ENCODE measurements around the gene PTGER1.
A peak's percentile ranks its signal among the peaks of the same experiment; 100 is the strongest.

PTGER1 gene

DNA sequence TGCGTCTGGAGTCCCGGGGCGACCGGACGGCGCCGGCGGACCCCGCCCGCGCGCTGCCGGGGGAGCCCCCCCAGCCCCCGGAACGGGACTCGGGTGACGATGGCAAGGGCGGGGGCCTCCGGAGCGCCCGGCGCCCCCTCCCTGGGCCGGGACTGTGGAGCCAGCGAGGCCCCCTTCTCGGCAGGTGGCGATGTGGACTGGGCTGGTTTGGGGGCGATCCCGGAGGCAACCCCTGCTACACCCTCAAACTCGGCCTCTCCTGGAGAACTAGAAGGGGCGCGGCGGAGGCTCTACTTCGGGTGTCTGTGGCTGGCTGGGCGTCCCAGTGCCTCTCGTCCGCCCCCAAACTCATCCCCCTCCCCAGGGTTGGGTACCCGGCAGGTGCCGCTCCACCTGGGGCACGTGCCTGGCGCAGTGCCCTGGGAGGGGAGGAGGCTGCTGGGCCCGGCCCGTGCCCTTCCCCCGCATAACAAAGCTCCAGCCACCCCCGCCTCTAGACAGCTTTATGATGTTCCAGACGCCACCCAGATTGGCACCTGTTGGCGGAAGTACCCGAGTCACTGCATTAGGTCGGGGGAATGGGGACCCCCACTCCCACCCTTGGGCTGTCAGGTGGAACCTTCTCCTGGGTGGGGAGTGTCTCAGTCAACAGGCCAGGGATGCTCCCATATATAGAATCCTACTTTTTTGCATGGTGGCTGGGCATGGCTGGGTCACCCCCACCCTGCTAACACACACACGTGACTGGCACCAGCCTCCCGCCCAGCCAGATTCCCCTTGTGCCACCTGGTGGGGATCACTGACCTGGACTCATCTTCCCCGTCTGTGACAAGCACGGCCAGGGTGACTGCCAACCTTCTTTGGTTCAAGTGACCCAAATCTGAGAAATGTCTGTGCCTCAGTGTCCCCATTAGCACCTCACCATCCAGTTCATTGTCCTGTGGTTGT is 41.3 kb downstream of the PTGER1 start:
- Histone ChIP-seq H3K9ac (peak overlapping the region; percentile 87), H3K27ac (peak overlapping the region; percentile 87), H4K20me1 (peaks cover 35% of the 10 kb centered on the region), H3K36me3 (peaks cover 29% of the 10 kb centered on the region), H3K4me3 (peak overlapping the region; percentile 88), H3K9me3 (no peaks in the 10 kb centered on the region), H3K27me3 (no peaks in the 10 kb centered on the region), H3K4me2 (peak overlapping the region; percentile 91), H3K4me1 (peaks cover 67% of the 10 kb centered on the region)
- no peak for TF ChIP-seq Cebpa-rat (IDR thresholded peaks at IDR 0.05)

DNA sequence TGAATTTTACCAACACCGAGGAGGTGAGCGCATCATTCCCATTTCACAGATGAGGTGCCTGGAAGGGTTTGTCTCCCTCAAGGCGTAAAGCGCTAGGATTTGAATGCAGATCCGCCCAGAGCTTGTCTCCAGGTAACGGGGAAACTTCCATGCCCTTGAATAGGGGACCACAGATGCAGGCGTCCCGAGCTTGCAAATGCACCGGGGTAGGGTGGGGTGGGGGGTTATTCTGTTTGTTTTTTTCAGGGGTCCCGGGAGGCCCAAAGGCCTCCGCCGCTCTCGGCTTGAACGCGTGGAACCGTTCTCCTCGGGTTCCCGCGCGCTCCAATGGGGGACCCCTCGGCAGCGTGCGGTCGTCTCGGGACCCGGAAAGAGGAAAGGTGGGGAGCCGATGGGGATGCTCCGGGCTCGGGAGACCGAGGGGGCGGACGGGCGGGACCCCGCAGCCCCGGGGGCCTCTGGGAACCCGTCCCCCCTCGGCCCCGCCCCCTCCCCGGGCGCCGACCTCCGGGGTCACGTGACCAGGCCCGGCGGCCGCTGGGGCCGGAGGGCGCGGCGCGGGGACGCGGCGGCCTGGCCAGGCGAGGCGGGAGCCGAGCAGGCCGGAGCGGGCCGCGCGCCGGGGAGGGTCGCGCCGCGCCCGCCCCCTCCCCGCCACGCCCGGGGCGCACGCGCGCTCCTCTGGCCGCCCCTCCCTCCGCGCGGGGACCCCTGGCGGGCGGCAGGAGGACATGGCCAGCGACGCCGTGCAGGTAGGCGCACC is 42.2 kb downstream of the PTGER1 start, which contains the start of gene PKN1:
PKN1 (plus strand) TSS at position 516 of the 763 bp plus-strand sequence; CDS start at position 732, 216 bp downstream.
- Histone ChIP-seq H3K9ac (peak within 1 kb of the TSS; percentile 87), H3K4me2 (peak within 1 kb of the TSS; percentile 91), H3K4me1 (peaks cover 61% of the 10 kb centered on the region), H3K9me3 (no peaks in the 10 kb centered on the region), H3K27ac (peak within 1 kb of the TSS; percentile 87), H3K4me3 (peak within 1 kb of the TSS; percentile 88), H4K20me1 (peaks cover 35% of the 10 kb centered on the region), H3K36me3 (peaks cover 29% of the 10 kb centered on the region), H3K27me3 (no peaks in the 10 kb centered on the region)
- no peak for TF ChIP-seq Cebpa-rat (IDR thresholded peaks at IDR 0.05)

DNA sequence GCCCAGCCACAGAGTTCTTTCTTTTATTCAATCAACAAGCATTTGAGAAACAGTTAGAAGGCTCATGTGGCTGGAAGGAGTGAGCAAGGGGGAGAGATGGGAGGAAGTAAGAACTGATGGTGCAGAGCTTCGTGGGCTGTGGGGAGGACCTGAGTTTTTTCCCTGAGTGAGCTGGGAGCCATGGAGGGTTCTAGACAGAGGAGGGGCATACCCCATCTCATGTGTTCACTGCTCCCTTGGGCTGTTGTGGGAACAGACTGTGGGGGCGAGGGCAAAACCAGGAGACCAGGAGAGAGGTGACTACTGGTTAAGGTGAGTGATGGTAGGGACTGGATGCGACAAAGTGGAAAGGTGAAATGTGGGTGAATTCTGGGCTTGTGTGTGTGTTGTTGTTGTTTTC is 44.4 kb downstream of the PTGER1 start:
- Histone ChIP-seq H3K9ac (no peak overlapping the region), H3K36me3 (peaks cover 8% of the 10 kb centered on the region; the same call in 1 of the 2 replicates), H3K4me2 (peak overlapping the region; percentile 91), H3K9me3 (no peaks in the 10 kb centered on the region), H3K4me3 (no peak overlapping the region), H3K27me3 (no peaks in the 10 kb centered on the region), H3K4me1 (peaks cover 55% of the 10 kb centered on the region), H4K20me1 (peaks cover 19% of the 10 kb centered on the region), H3K27ac (no peak overlapping the region)
- TF ChIP-seq Cebpa-rat (IDR thresholded peaks at IDR 0.05): no peak

DNA sequence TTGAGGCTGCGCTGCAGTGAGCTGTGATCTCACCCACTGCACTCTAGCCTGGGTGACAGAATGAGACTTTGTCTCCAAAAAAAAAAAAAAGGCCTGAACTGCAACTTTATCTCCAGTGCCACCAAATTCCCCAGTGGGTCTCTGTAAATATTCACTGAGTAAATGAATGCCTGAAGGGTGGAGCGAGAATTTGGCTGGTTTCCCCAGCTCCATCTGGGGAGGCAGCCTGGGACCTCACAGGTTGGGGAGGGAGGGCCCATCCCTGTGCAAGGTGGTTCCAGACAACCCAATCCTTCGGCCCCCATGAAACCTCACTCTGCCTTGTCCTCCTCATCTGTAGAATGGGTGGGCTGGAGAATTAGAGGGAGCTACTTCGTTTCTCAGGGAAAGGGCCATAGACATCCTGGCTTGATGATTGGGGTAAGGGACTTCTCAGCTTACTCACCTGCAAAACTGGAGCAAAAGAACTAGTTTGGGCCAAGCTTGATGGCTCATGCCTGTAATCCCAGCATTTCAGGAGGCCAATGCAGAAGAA is 46.2 kb downstream of the PTGER1 start:
- Histone ChIP-seq H3K9me3 (no peaks in the 10 kb centered on the region), H3K4me1 (peaks cover 43% of the 10 kb centered on the region), H3K27ac (no peak overlapping the region), H3K4me3 (no peak overlapping the region), H4K20me1 (0 out of 2 replicates have a peak, but pooled peaks cover 1% of the 10 kb centered on the region), H3K36me3 (no peaks in the 10 kb centered on the region), H3K27me3 (no peaks in the 10 kb centered on the region), H3K9ac (no peak overlapping the region), H3K4me2 (no peak overlapping the region)
- no peak for TF ChIP-seq Cebpa-rat (IDR thresholded peaks at IDR 0.05)

DNA sequence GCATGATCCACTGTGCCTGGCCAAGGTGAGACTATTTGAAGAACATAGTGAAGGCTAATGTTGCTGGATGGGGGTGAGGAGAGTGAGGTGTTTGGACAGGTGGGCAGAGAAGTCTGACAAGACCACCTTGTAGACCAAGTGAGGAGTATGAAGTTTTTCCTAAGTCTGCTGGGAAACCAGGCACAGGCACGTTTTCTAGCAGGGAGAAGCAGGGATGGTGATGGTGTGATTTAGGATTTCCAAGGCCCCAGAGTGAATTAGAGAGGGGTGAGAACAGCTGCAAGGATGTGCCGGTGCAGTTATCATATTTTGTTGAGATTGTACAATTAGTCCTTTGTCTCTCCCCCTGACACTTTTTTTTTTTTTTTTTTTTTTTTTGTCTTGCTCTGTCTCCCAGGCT is 47.7 kb downstream of the PTGER1 start:
- no peak overlapping the region for H3K4me3 ChIP-seq
- peaks cover 48% of the 10 kb centered on the region for H3K4me1 ChIP-seq
- no peak overlapping the region for H3K9ac ChIP-seq
- no peak overlapping the region for H3K4me2 ChIP-seq
- no peak for TF ChIP-seq Cebpa-rat (IDR thresholded peaks at IDR 0.05)
- no peaks in the 10 kb centered on the region for H3K9me3 ChIP-seq
- no peaks in the 10 kb centered on the region for H4K20me1 ChIP-seq
- no peaks in the 10 kb centered on the region for H3K27me3 ChIP-seq
- no peak overlapping the region for H3K27ac ChIP-seq
- H3K36me3 ChIP-seq: no peaks in the 10 kb centered on the region

DNA sequence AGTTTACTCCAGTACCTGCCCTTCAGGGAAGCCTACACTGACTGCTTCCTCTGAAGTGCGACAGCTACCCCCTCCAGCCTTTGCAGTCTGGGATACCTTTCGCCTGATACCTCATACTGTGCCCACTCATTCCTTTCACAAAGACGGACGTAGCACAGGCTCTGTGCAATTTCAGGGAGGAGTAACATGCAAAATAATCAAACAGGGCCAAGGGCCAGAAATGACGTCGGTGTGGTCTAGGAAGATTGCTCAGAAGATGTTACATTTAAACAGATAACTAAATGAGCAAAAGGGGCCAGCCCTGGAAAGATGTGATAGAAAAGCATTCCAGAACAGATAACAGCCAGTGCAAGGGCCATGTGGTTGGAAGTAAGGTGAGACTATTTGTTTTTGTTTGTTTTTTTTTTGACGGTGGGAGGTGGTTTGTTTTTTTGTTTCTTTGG is 49.4 kb downstream of the PTGER1 start:
- Histone ChIP-seq H3K36me3 (no peaks in the 10 kb centered on the region), H3K27me3 (no peaks in the 10 kb centered on the region), H3K4me2 (no peak overlapping the region), H3K9ac (no peak overlapping the region), H3K27ac (no peak overlapping the region), H3K4me3 (no peak overlapping the region), H4K20me1 (no peaks in the 10 kb centered on the region), H3K9me3 (no peaks in the 10 kb centered on the region), H3K4me1 (peaks cover 40% of the 10 kb centered on the region)
- no peak for TF ChIP-seq Cebpa-rat (IDR thresholded peaks at IDR 0.05)

Data from BLaER1 (cell line).